PFSK-1 (cell line): ENCODE data around the gene ZNF672.

Experiments
- FOXP2 ChIP-seq: optimal IDR thresholded peaks from 2 replicates; pipeline ENCODE3; 2011; ENCODE audit warnings: borderline replicate concordance, control low read depth, inconsistent platforms; ENCODE audit not compliant: insufficient read depth; ENCODE audit errors: extremely low read length, extremely low read depth
- SIN3A ChIP-seq: IDR thresholded peaks from 2 replicates; pipeline ENCODE4 v1.6.1; 2012; ENCODE audit warnings: mild to moderate bottlenecking, low read length, moderate library complexity, borderline replicate concordance; ENCODE audit not compliant: insufficient read depth

- no peak for TF ChIP-seq SIN3A
- TF ChIP-seq FOXP2 = no peak
These were observed 54.6 kb downstream of the ZNF672 start for GRCh38 chr1:248892590-248892989.
